Naive thymus-derived CD4-positive, alpha-beta T cell (primary cell): Measurements from ENCODE around the gene SMAP2. TPM values are rescaled to one million over a fixed set of nuclear protein-coding genes. Genes with fewer than 3 reads are reported as not detected.

Experiments used
- ATAC-seq: fragments of 150-1000 bp; cut with Tn5 transposase; 2 replicates; pipeline ENCODE4 v1.10.0; 2021; ENCODE audit warnings: mild to moderate bottlenecking, moderate library complexity
- CTCF ChIA-PET: fragments of 350-600 bp; sonication (Branson Sonifier 250); formaldehyde crosslinking; loops from one replicate; lab custom pipeline; 2021; ENCODE audit warnings: antibody characterized with exemption; lab: Charles Lee
- POLR2A ChIA-PET: fragments of 350-600 bp; sonication (Branson Sonifier 250); formaldehyde crosslinking; loops from one replicate; lab custom pipeline; 2021; ENCODE audit warnings: antibody characterized with exemption, inconsistent platforms; lab: Charles Lee
- DNase-seq, 9 donors: peaks; one replicate each; pipeline versions ENCODE4 v3.0.0 to v3.0.0-alpha.2; 2020 to 2022; ENCODE audit warnings: mixed read lengths in 1 of 9
- H3K27ac ChIP-seq: one replicate; pipeline ENCODE4 v1.7.0; 2013; ENCODE audit warnings: mild to moderate bottlenecking, low read depth, low read length, moderate library complexity
- H3K27me3 ChIP-seq, 2 donors: one replicate each; pipeline ENCODE4 v1.7.0; 2013; ENCODE audit warnings: low read length in 2 of 2, mild to moderate bottlenecking in 2 of 2, moderate library complexity in 2 of 2; ENCODE audit not compliant: control insufficient read depth in 2 of 2, insufficient read depth in 2 of 2
- H3K36me3 ChIP-seq, 3 experiments: 1 replicate in 2 of 3; 2 replicates in 1 of 3; pipeline ENCODE4 v1.7.0; 2013; ENCODE audit warnings: low read length in 3 of 3, mild to moderate bottlenecking in 3 of 3, moderate library complexity in 1 of 3; ENCODE audit not compliant: insufficient read depth in 3 of 3, control insufficient read depth in 2 of 3
- H3K4me1 ChIP-seq, 2 donors: one replicate each; pipeline ENCODE4 v1.7.0; 2013; ENCODE audit warnings: low read length in 2 of 2, mild to moderate bottlenecking in 2 of 2, moderate library complexity in 1 of 2; ENCODE audit not compliant: control insufficient read depth in 2 of 2, insufficient read depth in 2 of 2
- H3K4me3 ChIP-seq: 2 replicates; pipeline ENCODE4 v1.7.0; 2013; ENCODE audit warnings: mild to moderate bottlenecking, low read length
- H3K9me3 ChIP-seq, 3 experiments: 1 replicate in 2 of 3; 2 replicates in 1 of 3; pipeline ENCODE4 v1.7.0; 2013; ENCODE audit warnings: low read length in 3 of 3; ENCODE audit not compliant: control insufficient read depth in 2 of 3
- H3K27ac Mint-ChIP-seq, 9 donors: one replicate each; pipeline ENCODE4 v1.8.0; 2020 to 2022; ENCODE audit warnings: mixed read lengths in 9 of 9, mild to moderate bottlenecking in 8 of 9, moderate library complexity in 5 of 9, inconsistent platforms in 2 of 9
- H3K27me3 Mint-ChIP-seq, 5 donors: one replicate each; pipeline ENCODE4 v1.8.0; 2021 to 2022; ENCODE audit warnings: mixed read lengths in 5 of 5, mild to moderate bottlenecking in 1 of 5
- H3K36me3 Mint-ChIP-seq, 5 donors: one replicate each; pipeline ENCODE4 v1.8.0; 2020 to 2022; ENCODE audit warnings: mixed read lengths in 5 of 5, mild to moderate bottlenecking in 3 of 5, inconsistent platforms in 1 of 5
- H3K4me1 Mint-ChIP-seq, 7 donors: one replicate each; pipeline ENCODE4 v1.8.0; 2020 to 2022; ENCODE audit warnings: mixed read lengths in 7 of 7, mild to moderate bottlenecking in 3 of 7, inconsistent platforms in 1 of 7
- H3K4me3 Mint-ChIP-seq, 10 donors: one replicate each; pipeline ENCODE4 v1.8.0; 2020 to 2022; ENCODE audit warnings: mild to moderate bottlenecking in 10 of 10, mixed read lengths in 10 of 10, moderate library complexity in 6 of 10, inconsistent platforms in 2 of 10
- H3K9me3 Mint-ChIP-seq, 11 donors: one replicate each; pipeline ENCODE4 v1.8.0; 2020 to 2022; ENCODE audit warnings: mixed read lengths in 11 of 11, mild to moderate bottlenecking in 4 of 11, inconsistent platforms in 1 of 11, moderate library complexity in 1 of 11
- intact Hi-C, 2 donors: fragments of 100-400 bp; cut with micrococcal nuclease; formaldehyde crosslinking; loops; one replicate each; pipeline ENCODE4 v1.15.1; 2023
- polyA plus RNA-seq, 2 donors: library from polyadenylated mRNA; unstranded; fragments of 300-500 nt; fragmentation: Illumina TruSeq; gene quantifications; one replicate each; pipeline ENCODE4 v1.2.3, GENCODE V29; 2021
- total RNA-seq, 6 experiments: library from RNA in 5 of 6; stranded (reverse) in 5 of 6; gene quantifications; 1 replicate in 5 of 6; 2 replicates in 1 of 6; pipeline ENCODE4 v1.2.3 and lab custom pipeline; 2021 to 2026

The SMAP2 gene
- total and polyA plus RNA-seq, 7 experiments from 2014 or later = 144 to 542 (median 203) TPM

DNA sequence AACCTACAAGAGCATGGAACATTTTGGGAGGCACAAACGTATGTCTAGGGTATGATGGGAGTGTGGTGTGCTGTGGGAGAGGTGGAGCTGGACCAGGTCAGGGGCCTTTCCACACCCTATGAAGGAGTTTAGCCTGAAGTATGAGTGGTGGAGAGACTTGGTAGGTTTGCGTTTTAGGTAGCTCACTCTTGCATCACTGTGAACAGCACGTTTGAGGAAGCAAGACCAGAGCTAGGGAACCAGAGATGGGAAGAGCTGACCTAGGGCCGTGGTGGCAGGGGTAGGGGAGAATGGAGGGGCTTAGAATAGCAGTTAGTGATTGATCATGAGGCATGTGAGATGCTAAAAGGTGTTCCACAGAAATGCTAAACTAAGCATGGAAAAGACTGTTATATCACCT, 51.7 kb downstream of the SMAP2 start:
- Histone ChIP-seq H3K4me3 (no peak overlapping the region), H3K9me3 (no peaks in the 10 kb centered on the region), H3K27ac (no peak overlapping the region), H3K4me1 (no peaks in the 10 kb centered on the region), H3K27me3 (no peaks in the 10 kb centered on the region), H3K36me3 (peaks cover 13 to 34% (median 18%) of the 10 kb centered on the region in 3 experiments)
- no peak overlapping the region for H3K4me3 Mint-ChIP-seq
- intact Hi-C loops = no loop called here
- H3K27me3 Mint-ChIP-seq = no peaks in the 10 kb centered on the region
- ATAC-seq = no peak
- CTCF ChIA-PET = interaction anchor here (0.8 kb wide), 1 partner anchor 282 kb away, joined by 3 read pairs; no protein-coding TSS in a partner anchor
- H3K9me3 Mint-ChIP-seq = peaks cover 0 to 12% (median 0%) of the 10 kb centered on the region in 11 donors
- POLR2A ChIA-PET = interaction anchor here (0.6 to 1.5 kb wide), 2 partner anchors 10 to 272 kb away, joined by 3 to 4 read pairs; no protein-coding TSS in a partner anchor
- H3K27ac Mint-ChIP-seq = peak overlapping the region in 4 of 9 donors; percentile 21 to 76 (median 58)
- no peak for DNase-seq
- H3K4me1 Mint-ChIP-seq = peaks cover 0 to 14% (median 10%) of the 10 kb centered on the region in 7 donors
- peaks cover 11 to 64% (median 48%) of the 10 kb centered on the region in 5 donors for H3K36me3 Mint-ChIP-seq

DNA sequence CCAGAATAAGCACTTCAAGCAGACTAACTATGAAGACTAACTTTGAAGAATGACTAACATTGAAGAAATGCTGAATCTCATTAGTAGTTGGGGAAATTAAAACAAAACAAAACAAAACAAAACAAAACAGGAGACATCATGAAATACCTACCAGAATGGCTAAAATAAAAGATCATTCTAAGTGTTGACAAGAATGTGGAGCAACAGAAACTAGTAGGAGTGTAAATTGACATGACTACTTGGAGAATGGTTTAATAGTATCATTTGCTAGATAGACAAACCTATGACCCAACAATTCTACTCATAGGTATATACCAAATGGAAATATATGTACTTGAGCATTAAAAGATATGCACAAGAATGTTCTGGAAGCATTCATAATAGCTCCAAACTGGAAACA, 57.9 kb downstream of the SMAP2 start:
- H3K27ac ChIP-seq = no peak overlapping the region
- no peaks in the 10 kb centered on the region for H3K27me3 ChIP-seq
- POLR2A ChIA-PET = no interaction called here
- peaks cover 0 to 9% (median 0%) of the 10 kb centered on the region in 11 donors for H3K9me3 Mint-ChIP-seq
- no peaks in the 10 kb centered on the region for H3K9me3 ChIP-seq
- no peaks in the 10 kb centered on the region for H3K36me3 ChIP-seq
- H3K27ac Mint-ChIP-seq = peak overlapping the region in 1 of 9 donors; percentile 53
- H3K36me3 Mint-ChIP-seq = peaks cover 0 to 44% (median 5%) of the 10 kb centered on the region in 5 donors
- no peaks in the 10 kb centered on the region for H3K27me3 Mint-ChIP-seq
- H3K4me3 ChIP-seq = no peak overlapping the region
- DNase-seq (no peak), ATAC-seq (no peak)
- CTCF ChIA-PET = no interaction called here
- H3K4me3 Mint-ChIP-seq = no peak overlapping the region
- H3K4me1 ChIP-seq = no peaks in the 10 kb centered on the region
- H3K4me1 Mint-ChIP-seq = peaks cover 0 to 3% (median 0%) of the 10 kb centered on the region in 7 donors
- intact Hi-C loops = no loop called here

DNA sequence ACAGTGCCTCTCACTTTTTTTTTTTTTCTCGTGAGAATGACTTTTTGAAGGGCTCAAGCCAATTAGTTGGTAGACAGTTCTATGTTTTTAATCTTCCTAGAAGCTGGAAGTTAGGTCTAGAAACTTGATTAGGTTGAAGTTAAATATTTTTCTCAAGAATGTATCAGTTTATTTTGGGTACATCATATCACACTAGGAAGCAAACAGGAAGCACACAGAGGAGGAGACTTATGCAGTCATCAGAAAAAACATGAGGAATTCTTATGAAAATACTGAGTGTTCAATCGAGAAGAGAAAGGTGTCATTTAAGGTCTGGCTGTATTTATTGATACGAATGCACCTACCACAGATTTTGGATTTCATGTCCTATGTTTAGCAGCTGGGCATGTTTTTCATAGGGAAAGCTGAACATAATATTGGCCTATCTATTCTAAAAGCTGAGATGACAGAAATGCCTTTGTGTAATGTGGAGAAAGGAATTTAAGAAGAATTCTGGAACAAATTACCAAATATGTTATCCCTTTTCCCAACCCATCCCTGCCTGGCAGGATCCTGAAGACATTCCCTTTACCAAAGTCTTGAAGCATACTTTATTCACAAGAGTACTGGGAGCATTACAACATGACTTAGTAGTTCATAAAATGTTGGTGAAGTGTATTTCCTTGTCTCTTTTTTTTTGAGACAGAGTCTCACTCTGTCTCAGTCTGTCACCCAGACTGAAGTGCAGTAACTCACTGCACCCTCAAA, 59.3 kb downstream of the SMAP2 start:
- ChIA-PET CTCF (interaction anchor here (1.1 to 1.3 kb wide), 2 partner anchors 84 to 281 kb away, joined by 6 to 9 read pairs; no protein-coding TSS in a partner anchor), POLR2A (interaction anchor here (0.6 to 0.7 kb wide), 2 partner anchors 37 to 126 kb away, joined by 4 to 5 read pairs; no protein-coding TSS in a partner anchor)
- Histone ChIP-seq H3K36me3 (no peaks in the 10 kb centered on the region), H3K4me3 (no peak overlapping the region), H3K27ac (no peak overlapping the region), H3K9me3 (no peaks in the 10 kb centered on the region), H3K4me1 (no peaks in the 10 kb centered on the region), H3K27me3 (no peaks in the 10 kb centered on the region)
- H3K36me3 Mint-ChIP-seq = peaks cover 0 to 43% (median 4%) of the 10 kb centered on the region in 5 donors
- no peaks in the 10 kb centered on the region for H3K4me1 Mint-ChIP-seq
- no peaks in the 10 kb centered on the region for H3K27me3 Mint-ChIP-seq
- H3K27ac Mint-ChIP-seq = peak overlapping the region in 1 of 9 donors; percentile 9
- DNase-seq = no peak
- H3K9me3 Mint-ChIP-seq = peaks cover 0 to 7% (median 0%) of the 10 kb centered on the region in 11 donors
- no peak overlapping the region for H3K4me3 Mint-ChIP-seq
- ATAC-seq = no peak
- intact Hi-C loops = no loop called here

DNA sequence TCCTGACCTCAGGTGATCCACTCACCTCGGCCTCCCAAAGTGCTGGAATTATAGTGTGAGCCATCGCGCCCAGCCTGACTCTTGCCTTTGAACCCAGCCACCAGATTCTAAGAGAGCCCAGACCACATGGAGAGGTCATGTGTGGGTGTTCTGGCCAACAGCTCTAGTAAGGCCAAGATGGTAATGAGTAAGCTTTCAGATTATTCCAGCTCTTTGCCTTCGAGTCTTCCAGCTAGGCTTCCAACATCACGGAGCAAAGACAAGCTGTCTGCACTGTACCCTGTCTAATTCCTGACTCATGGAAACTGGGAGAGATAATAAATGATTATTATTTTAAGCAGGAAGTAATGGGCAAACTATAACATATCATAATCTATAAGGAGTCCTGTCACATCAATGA, 61.9 kb downstream of the SMAP2 start:
- POLR2A ChIA-PET = no interaction called here
- H3K4me1 Mint-ChIP-seq = peaks cover 0 to 5% (median 0%) of the 10 kb centered on the region in 7 donors
- Histone ChIP-seq H3K27ac (no peak overlapping the region), H3K4me3 (no peak overlapping the region), H3K9me3 (no peaks in the 10 kb centered on the region), H3K4me1 (no peaks in the 10 kb centered on the region), H3K36me3 (no peaks in the 10 kb centered on the region), H3K27me3 (no peaks in the 10 kb centered on the region)
- ATAC-seq (no peak), DNase-seq (no peak)
- no peak overlapping the region for H3K4me3 Mint-ChIP-seq
- peaks cover 0 to 46% (median 4%) of the 10 kb centered on the region in 5 donors for H3K36me3 Mint-ChIP-seq
- H3K27ac Mint-ChIP-seq = no peak overlapping the region
- peaks cover 0 to 5% (median 0%) of the 10 kb centered on the region in 11 donors for H3K9me3 Mint-ChIP-seq
- CTCF ChIA-PET = interaction anchor here (0.6 to 3.1 kb wide), 2 partner anchors 291 to 327 kb away, joined by 3 to 9 read pairs; no protein-coding TSS in a partner anchor
- intact Hi-C loops = no loop called here
- no peaks in the 10 kb centered on the region for H3K27me3 Mint-ChIP-seq

DNA sequence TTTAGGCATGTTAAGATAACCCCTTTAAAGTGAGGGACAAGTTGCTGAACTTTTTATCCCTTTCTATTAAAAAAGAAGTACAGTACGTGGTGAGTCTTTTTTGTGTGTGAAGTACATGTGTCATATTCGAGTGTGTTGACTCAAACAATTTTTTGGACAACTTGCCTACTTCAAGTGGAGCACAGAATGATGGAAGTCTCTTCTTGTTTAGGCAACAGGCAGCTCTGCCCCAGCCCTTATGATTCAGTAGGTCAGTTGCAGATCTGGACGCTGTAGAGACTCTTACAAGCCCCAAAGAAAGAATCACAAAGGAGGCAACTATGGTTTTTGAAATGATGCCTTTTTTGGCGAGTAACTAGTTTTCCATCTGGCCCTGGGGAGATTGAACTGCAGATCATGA, 62.3 kb downstream of the SMAP2 start:
- Mint-ChIP-seq H3K4me1 (peaks cover 0 to 5% (median 0%) of the 10 kb centered on the region in 7 donors), H3K36me3 (peaks cover 0 to 45% (median 4%) of the 10 kb centered on the region in 5 donors), H3K4me3 (no peak overlapping the region), H3K27me3 (no peaks in the 10 kb centered on the region), H3K9me3 (peaks cover 0 to 5% (median 0%) of the 10 kb centered on the region in 11 donors), H3K27ac (peak overlapping the region in 1 of 9 donors; percentile 23)
- Histone ChIP-seq H3K27me3 (no peaks in the 10 kb centered on the region), H3K4me1 (no peaks in the 10 kb centered on the region), H3K4me3 (no peak overlapping the region), H3K36me3 (no peaks in the 10 kb centered on the region), H3K9me3 (no peaks in the 10 kb centered on the region), H3K27ac (no peak overlapping the region)
- CTCF ChIA-PET = interaction anchor here (3.1 kb wide), 1 partner anchor 292 kb away, joined by 9 read pairs; no protein-coding TSS in a partner anchor
- POLR2A ChIA-PET = no interaction called here
- ATAC-seq (no peak), DNase-seq (no peak)
- intact Hi-C loops = no loop called here

DNA sequence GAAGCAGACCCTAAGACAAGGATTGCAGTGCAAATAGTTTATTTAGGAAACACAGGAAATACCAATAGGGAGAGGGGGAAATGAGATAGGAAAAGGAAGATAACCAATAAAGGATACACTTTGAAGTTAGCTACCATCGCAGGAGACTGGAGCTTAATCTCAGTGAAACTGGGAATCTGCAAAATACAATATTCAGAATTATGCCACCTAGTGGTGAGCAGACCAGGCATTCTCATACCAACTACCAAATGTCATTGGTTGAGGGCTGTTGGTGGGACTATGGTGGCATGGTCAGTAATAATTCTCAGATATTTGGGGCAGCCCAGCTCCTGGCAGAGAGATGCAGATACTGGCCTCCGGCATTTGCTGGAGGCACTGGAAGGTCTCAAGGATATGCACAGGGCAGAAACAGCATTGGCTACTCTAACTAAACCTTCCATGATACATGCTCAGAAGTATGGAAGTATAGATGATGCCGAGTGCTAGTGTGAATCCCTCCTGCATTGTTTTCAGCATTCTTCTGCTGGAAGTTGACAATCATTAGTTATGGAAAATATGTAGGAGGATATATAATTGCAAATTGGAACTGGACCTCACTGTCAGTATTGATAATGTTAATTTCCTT, 65.0 kb downstream of the SMAP2 start:
- Histone ChIP-seq H3K4me3 (no peak overlapping the region), H3K27me3 (no peaks in the 10 kb centered on the region), H3K4me1 (no peaks in the 10 kb centered on the region), H3K27ac (no peak overlapping the region), H3K9me3 (no peaks in the 10 kb centered on the region), H3K36me3 (no peaks in the 10 kb centered on the region)
- Mint-ChIP-seq H3K27ac (no peak overlapping the region), H3K27me3 (no peaks in the 10 kb centered on the region), H3K9me3 (peaks cover 0 to 6% (median 0%) of the 10 kb centered on the region in 11 donors), H3K36me3 (peaks cover 0 to 37% (median 4%) of the 10 kb centered on the region in 5 donors), H3K4me1 (peaks cover 0 to 5% (median 0%) of the 10 kb centered on the region in 7 donors), H3K4me3 (no peak overlapping the region)
- intact Hi-C loops = loop anchor here (1.0 kb wide), 2 partner anchors 285 to 294 kb away; no protein-coding TSS in a partner anchor
- DNase-seq = peak in 5 of 9 donors; percentile 17 to 41 (median 31)
- POLR2A ChIA-PET = interaction anchor here (0.6 kb wide), 2 partner anchors 93 to 229 kb away, joined by 3 to 4 read pairs; no protein-coding TSS in a partner anchor
- ATAC-seq = peak; percentile 72
- CTCF ChIA-PET = interaction anchor here (1.0 to 3.7 kb wide), 8 partner anchors 10 to 298 kb away, joined by 3 to 22 read pairs (median 5); partner anchors contain the start of gene ZNF684
